Tibial nerve (tissue), 4 donors: ENCODE results near the gene GOT2. TPM values are rescaled to one million over a fixed set of nuclear protein-coding genes. Genes with fewer than 3 reads are reported as not detected.

Source experiments
- DNase-seq, 2 donors: peaks; one replicate each; pipeline ENCODE4 v3.0.0-alpha.2; 2019; ENCODE audit warnings: low spot score in 2 of 2
- H3K27ac ChIP-seq, 4 donors: fragments of 200-600 bp; sonication (generic) in 3 of 4; one replicate each; pipeline ENCODE4 v1.5.1; 2017 to 2019; ENCODE audit warnings: mild to moderate bottlenecking in 1 of 4
- H3K27me3 ChIP-seq, 2 donors: fragments of 200-600 bp; sonication (generic) in 1 of 2; one replicate each; pipeline versions ENCODE4 v1.5.1 to v1.6.0; 2017 to 2019
- H3K36me3 ChIP-seq, 3 donors: fragments of 200-600 bp; sonication (generic); one replicate each; pipeline ENCODE4 v1.5.1; 2018 to 2019
- H3K4me1 ChIP-seq, 4 donors: fragments of 200-600 bp; sonication (generic) in 3 of 4; one replicate each; pipeline ENCODE4 v1.5.1; 2017 to 2019
- H3K4me3 ChIP-seq, 4 donors: fragments of 200-600 bp; sonication (generic) in 3 of 4; one replicate each; pipeline ENCODE4 v1.5.1; 2017 to 2019; ENCODE audit warnings: mild to moderate bottlenecking in 1 of 4, moderate library complexity in 1 of 4
- H3K9me3 ChIP-seq, 4 donors: fragments of 200-600 bp; sonication (generic) in 3 of 4; one replicate each; pipeline ENCODE4 v1.5.1; 2017 to 2019
- EP300 ChIP-seq, 2 donors: sonication (generic); formaldehyde crosslinking; IDR thresholded peaks; one replicate each; pipeline ENCODE4 v1.6.1; 2017; ENCODE audit warnings: antibody characterized with exemption in 2 of 2, mild to moderate bottlenecking in 1 of 2
- whole genome bisulfite sequencing, 2 donors: methylation state at CpG; one replicate each; pipeline ENCODE4 v1.1.5; 2018; 5-methylcytosine and 5-hydroxymethylcytosine counted together
- small RNA-seq: library from RNA; depleted of rRNA; stranded (forward); fragments of <200 nt; gene quantifications from one replicate; pipeline ENCODE3, GENCODE V24; 2016
- total RNA-seq, 4 donors: library from RNA; depleted of rRNA; stranded (reverse); fragments of >200 nt; gene quantifications; one replicate each; pipeline ENCODE4 v1.1.0, GENCODE V29; 2016
- TF ChIP-seq, protein P1 (sequence below), 5 experiments: fragments of 200-600 bp in 3 of 5; fragments of 450-650 bp in 2 of 5; sonication (generic) in 3 of 5; IDR thresholded peaks; one replicate each; pipeline ENCODE4 v1.5.1; 2016 to 2019; ENCODE audit warnings: antibody characterized with exemption in 5 of 5, mild to moderate bottlenecking in 3 of 5, moderate library complexity in 2 of 5

The GOT2 gene
- total RNA-seq, 4 donors from 2014 or later = 29.7 to 54.2 (median 34.2) TPM

DNA sequence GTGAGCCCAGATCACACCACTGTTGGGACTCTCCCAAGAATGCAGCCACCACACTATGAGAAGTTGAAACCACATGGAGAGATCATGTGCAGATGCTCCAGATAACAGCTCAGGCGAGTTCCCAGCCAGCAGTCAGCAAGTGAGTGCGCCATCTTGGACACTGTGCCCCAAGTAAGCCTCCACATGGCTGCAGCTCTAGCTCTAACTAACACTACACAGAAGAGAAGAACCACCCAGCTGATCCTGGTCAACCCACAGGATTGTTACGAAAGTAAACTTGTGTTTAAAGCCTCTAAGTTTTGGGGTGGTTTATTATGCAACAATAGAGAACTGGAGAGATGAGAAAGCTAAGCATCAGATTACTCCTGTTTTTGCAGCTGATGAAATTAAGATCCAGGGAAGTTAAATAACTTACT, 75.3 kb downstream of the GOT2 start:
- TF ChIP-seq, protein P1, sequence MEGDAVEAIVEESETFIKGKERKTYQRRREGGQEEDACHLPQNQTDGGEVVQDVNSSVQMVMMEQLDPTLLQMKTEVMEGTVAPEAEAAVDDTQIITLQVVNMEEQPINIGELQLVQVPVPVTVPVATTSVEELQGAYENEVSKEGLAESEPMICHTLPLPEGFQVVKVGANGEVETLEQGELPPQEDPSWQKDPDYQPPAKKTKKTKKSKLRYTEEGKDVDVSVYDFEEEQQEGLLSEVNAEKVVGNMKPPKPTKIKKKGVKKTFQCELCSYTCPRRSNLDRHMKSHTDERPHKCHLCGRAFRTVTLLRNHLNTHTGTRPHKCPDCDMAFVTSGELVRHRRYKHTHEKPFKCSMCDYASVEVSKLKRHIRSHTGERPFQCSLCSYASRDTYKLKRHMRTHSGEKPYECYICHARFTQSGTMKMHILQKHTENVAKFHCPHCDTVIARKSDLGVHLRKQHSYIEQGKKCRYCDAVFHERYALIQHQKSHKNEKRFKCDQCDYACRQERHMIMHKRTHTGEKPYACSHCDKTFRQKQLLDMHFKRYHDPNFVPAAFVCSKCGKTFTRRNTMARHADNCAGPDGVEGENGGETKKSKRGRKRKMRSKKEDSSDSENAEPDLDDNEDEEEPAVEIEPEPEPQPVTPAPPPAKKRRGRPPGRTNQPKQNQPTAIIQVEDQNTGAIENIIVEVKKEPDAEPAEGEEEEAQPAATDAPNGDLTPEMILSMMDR (IDR thresholded peaks at IDR 0.05) = no peak
- no peak for TF ChIP-seq EP300 (IDR thresholded peaks at IDR 0.05)

More for the DNA sequence above, 75.3 kb downstream of the GOT2 start:
- Histone ChIP-seq H3K36me3 (no peaks in the 10 kb centered on the region), H3K9me3 (no peaks in the 10 kb centered on the region), H3K27ac (no peak overlapping the region), H3K4me1 (no peaks in the 10 kb centered on the region), H3K4me3 (no peak overlapping the region), H3K27me3 (no peaks in the 10 kb centered on the region)
- 74 to 78% methylated on average over 3 of the region's 3 CpGs for WGBS, 2 donors
- no peak for DNase-seq

Small RNA genes within 50 kb of the gene (small RNA-seq; reads per million reads assigned to genes)
- gene RN7SL143P (not detected), gene RNU6-1155P (not detected)

Other genes starting within 250 kb of the GOT2 start
- 10 to 100 TPM in 1 of 4 donors, 1 to 10 TPM in 3; 3.9 to 12.6 (median 5.9) TPM for gene NDRG4, start 234.2 kb downstream of the GOT2 start, total RNA-seq
- 10 to 100 TPM; 41.0 to 82.5 (median 45.2) TPM for gene SETD6, start 218.8 kb downstream of the GOT2 start, total RNA-seq
- 100 to 1,000 TPM in 2 of 4 donors, 10 to 100 TPM in 2; 80.8 to 122 (median 105) TPM for gene CNOT1, start 104.5 kb downstream of the GOT2 start, total RNA-seq
- gene SLC38A7, start 49.5 kb downstream of the GOT2 start, total RNA-seq = 10 to 100 TPM in 3 of 4 donors, 1 to 10 TPM in 1; 9.0 to 34.8 (median 13.2) TPM